GM21737 (cell line): ENCODE data around the gene EXOC3.

Source experiments
- ATAC-seq: cut with Tn5 transposase; IDR thresholded peaks from one replicate; pipeline ENCODE4 v1.9.1; 2021; ENCODE audit warnings: mild to moderate bottlenecking, moderate library complexity; ENCODE audit not compliant: unreplicated experiment

Gene EXOC3

DNA sequence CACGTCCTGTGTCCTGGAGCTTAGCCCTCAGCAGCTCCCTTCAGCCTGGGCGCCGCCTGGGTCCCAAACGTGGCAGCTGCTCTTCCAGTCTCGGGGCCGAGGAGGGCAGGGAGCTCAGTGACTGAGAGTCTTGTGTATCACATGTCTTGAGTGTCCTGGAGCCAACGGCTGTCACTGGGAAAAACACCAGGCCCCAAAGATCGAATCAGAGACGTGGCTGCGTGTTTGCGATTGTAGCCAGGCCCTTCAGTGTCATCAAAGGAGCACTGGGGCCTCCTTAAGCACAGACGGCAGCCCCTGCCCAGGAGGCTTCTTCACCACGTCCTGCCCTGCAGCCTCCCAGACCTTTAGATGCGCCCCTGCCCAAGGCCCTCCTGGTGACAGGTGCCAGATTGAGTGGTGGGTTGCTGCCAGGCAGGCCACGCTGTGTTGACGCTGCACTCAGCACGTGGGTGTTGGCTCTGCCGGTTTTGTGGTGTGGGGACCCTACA is 5.7 kb upstream of the EXOC3 start:
- ATAC-seq = no peak

DNA sequence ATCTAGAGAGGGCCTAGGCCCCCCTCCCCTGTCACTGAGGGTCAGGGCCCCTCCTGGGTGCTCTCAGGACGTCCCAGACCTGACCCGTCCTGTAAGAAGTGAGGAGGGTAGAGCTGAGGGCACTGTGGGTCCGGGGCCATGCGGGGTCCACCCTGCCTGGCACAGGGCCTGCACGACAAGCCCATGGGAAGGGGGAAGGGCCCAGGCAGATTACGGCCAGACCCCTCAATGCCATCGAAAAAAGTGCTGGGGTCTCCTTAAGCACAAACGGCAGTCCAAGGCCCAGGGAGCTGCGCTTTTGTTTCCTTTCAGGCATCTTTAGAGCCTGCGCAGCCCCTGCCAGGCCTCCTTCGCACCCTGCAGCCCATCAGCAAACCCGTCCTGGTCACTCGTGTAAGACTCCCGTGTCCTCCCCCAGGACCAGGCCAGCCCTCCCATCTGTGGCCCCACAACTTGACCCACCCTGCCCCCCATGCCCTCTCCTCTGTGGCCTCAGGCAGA is 4.4 kb upstream of the EXOC3 start:
- ATAC-seq = no peak

DNA sequence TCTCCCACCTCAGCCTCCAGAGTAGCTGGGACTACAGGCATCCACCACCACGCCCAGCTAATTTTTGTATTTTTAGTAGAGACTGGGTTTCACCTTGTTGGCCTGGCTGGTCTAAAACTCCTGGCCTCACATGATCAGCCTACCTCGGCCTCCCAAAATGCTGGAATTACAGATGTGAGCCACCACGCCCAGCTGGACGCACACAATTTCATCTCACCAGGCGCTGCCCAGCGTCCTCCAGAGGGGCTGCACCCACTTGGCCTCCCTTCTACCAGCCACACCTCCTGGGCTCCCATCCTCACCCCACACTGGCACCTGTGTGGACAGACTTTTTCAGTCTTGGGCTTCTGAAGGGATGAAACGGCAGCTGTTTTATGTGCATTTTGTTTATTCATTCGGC is 3.8 kb upstream of the EXOC3 start:
- ATAC-seq = no peak

DNA sequence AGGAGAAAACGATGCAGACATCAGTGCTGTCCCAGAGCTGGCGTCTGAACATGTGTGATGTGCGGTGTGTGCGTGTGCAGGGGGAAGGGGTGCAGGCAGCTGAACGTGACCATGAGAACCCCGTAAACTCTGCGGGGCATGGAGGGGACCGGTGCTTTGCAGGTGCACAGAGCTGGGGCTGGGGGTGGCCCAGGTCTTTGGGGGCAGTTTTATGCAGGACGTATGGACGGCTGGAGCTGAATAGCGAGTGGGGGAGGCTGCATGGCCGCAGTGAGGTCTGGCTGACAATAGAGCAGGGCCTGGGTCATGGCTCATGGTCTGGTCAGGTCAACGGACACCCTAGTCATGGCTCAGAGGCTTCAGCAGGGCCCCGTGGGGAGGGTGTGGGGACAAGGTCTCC is 3.3 kb upstream of the EXOC3 start:
- ATAC-seq = no peak

DNA sequence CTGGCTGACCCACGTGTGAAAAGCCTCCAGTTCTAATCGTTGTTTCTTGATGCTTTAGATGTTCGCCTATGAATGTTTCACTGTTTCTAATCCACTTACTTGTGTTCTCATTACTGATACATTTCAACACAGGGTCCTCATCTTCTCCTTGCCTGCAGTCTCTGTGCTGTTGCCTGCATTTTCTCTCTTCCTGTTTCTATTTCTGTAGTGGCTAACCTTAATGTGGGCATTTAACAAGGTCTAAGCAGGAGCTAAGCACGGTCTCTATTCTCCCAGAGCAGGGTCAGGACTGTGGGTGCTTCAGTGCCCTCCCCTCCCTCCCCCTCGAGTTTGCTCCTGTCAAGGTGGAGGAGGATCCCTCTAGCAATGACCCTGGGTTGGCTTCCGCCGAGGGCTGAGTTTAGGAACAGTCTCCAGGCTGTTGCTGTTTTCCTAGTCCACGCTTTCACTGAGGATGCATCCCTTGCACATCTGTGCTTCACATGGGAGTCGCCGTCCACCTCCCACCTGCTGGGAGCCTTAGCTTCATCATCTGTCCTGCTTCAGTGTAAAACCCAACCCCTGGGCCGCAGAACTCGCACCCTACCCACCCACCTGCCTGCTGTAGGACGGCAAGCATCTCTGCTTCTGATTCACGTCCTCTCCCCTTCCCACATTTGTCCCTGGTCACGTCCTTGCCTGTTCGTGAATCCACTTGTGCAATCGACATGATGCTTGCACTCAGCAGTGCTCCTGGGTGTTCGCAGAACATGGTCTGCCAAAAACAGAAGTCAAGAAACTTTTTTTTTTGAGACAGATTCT is 2.4 kb upstream of the EXOC3 start:
- ATAC-seq = no peak

DNA sequence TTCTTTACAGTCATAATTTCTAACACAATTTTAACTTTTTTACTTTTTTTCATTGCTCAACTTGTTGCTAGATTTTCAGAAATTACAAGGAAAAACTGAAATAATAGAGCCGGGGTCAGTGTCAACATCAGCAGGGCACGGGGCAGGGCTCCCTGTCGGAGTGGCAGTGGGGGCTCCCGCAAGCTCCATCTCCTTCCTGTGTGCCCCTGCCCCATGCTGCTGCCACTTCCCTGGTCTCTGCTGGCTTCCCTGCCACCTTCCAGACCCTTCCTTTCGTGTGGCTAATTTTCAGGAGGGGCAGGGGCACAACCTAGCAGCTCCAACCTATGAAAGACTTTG is 1.0 kb upstream of the EXOC3 start:
- no peak for ATAC-seq

DNA sequence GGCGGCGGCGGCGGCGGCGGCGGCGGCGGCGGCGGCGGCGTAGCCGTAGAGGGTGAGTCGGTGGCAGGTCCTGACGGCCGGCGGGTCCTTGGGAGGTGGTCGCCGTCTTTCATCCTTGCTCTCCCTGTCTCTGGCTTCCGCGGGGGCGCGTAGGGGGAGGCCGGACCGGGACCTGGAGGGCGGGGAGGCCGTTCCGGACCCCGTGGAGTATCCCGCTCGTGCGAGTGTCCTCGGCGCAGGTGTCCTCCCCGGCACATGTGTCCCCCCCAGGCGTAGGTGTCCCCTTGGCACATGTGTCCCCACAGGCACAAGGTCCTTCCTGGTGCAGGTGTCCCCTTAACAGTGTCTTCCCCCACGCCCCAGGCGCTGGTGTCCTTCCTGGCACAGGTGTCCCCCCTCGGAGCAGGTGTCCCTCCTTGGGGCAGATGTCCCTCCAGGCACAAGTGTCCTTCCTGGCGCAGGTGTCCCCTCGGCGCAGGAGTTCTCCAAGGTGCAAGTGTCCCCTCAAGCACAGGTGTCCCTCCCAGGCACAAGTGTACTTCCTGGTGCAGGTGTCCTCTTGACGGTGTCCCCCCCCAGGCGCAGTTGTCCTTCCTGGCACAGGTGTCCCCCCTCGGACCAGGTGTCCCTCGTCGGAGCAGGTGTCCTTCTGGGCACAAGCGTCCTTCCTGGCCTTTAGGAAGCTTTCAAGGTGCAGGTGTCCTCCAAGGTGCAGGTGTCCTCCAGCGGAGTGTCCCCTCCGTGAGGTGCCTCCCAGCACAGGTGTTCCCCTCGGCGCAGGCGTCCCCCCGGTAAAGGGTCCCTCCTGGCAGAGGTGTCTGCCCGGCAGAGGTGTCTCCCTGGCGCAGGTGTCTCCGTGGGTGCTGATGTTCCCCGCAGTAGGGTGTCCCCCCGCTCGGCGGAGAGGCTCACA is 519 bp downstream of the EXOC3 start:
- ATAC-seq = peak; percentile 15

DNA sequence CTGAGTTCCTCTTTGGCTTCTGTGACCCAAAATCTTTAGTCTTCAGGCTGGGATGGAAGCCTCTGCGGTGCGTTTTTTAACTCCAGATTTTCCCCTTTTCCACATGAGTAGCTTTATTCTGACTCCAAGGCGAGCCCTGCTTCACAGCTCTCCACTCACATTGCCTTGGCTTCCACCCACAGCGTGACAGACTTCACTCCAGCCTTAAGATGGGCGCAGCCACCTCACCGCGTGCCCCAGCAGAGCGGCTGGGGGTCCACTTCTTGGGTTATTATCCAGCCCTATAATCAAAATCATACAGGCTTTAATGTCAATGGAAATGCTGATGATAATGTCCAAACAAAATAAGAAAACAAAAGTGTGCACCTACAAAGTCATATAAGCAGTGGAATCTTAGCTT is 1.2 kb downstream of the EXOC3 start:
- no peak for ATAC-seq

DNA sequence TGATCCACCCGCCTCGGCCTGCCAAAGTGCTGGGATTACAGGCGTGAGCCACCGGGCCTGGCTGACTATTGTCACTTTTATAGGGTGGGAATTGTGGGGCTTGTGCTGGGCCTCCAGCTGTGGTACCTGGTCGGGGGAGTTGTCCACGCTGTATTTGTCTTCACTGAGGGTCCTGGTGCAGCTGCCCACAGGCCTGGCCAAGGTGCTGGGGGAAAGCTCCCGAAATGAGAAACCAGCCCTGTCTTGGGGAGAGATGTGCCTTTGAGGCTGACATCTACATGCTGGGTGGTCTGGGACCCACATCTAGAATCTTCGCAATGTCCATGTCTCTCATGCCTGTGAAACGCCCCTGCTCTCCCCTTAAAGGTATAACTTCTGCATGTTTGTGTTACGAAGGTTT is 2.6 kb downstream of the EXOC3 start:
- no peak for ATAC-seq

DNA sequence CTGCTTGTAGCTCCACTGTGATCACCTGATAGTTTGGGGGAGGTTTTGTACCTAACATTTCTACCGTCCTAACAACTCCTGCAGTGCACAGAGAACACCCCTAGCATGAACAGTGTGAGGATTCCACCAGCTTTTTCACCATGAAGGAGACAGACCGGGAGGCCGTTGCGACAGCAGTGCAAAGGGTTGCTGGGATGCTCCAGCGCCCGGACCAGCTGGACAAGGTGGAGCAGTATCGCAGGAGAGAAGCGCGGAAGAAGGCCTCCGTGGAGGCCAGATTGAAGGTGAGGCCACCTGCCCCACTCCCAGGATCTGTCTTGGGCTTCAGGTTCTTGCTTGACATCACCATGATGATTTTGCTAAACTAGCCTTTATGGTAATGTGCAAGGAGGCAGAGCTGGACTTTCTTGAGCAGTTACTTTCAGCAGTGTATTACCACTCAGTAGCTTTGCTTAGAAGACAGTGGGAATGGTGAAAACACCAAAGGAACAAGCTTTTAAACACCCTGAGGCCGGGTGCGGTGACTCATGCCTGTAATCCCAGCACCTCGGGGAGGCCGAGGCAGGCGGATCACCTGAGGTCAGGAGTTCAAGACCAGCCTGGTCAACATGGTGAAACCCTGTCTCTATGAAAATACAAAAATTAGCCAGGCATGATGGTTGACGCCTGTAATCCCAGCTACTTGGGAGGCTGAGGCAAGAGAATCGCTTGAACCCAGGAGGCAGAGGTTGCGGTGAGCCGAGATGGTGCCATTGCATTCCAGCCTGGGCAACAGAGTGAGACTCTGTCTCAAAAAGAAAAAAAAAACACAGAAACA is 3.3 kb downstream of the EXOC3 start:
- no peak for ATAC-seq

DNA sequence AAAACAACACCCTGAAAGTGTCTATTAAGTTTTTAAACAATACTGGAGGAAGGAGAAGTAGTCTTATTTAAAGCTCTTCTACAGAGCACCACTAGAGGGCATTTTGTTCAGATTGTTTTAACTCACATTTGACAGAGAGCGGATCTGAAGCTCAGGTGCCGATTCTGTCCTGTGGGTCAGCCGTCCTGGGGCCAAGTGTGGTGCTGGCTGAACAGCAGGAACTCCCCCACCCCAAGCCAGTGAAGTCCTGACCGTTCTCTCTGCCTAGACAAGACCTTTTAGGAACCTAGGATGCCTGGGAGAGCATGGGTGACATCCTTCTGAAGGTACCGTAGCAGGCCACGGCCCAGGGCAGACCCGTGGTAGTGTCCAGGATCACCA is 3.9 kb downstream of the EXOC3 start:
- no peak for ATAC-seq

DNA sequence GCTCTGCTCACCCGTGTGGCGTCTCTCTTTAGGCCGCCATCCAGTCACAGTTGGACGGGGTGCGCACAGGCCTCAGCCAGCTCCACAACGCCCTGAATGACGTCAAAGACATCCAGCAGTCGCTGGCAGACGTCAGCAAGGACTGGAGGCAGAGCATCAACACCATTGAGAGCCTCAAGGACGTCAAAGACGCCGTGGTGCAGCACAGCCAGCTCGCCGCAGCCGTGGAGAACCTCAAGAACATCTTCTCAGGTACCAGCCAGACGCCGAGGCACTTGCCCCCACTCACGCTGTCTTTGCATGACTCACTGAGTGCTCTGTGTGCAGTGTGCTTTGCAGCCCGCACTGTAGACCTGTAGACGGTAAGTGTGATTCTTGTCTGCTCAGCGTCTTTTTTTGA is 4.5 kb downstream of the EXOC3 start:
- ATAC-seq = no peak

DNA sequence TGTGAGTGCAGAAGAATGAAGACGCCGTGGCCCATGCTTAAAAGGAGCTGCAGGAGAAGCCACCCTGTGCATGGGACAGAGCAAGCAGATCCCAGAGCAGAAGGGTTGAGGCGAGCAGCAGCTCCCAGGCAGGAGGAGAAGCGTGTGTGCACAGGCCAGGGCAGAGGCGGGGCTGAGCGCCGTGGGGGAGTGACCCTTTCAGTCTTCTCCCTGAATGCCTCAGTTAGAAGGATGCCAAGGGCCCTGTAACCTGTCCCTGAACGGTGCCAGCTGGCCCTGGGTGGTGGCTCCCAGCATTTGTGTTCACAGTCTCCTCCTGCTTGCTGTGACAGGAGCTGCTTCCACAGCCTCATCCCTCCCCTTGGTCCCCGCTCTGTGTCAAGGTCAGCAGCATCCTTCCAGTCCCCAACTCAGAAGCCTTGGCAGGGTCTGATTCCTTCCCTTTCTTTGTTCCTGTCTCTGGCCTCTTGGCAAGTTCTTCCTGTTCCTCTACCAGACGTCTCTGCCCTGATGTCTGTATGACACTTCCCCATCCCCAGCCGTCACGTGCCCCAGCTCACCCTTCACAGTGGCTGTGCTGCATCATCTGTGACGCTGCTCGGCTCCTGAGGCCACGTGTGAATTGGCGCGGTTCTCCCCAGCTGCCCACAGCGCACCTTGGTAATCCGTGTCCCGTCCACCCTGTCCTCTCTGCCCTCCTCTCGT is 5.2 kb downstream of the EXOC3 start:
- ATAC-seq = no peak

DNA sequence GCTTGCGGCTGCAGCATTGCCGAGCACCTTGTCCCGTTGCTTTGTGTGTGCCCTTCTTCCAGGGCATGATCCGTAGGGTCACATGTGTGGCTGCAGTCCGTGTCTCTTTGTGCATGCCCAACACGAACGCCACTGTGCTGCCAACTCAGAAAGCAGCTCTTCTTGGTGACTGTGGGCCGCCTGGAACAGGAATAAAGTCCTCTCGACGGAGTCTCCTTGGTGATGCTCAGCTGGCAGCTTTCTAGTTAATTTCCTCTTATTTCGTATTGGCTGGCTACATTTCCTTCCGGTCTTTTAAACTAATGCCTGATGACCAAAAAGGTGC is 5.8 kb downstream of the EXOC3 start:
- no peak for ATAC-seq

DNA sequence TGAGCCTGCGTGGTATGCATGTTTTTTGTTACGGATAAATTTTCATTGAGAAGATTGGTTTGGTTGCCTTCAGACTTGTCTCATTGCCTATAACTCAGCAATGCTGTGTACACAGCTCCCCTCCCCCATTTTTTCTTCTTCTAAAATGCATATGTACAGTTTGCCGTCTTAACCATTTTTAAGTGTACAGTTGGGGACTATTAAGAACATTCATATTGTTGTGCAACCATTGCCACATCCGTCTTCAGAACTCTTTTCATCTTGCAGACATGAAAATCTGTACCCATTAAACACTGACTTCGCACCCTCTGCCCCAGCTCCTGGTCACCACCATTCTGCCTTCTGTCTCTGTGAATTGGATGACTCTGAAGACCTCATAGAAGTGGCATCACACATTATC is 6.2 kb downstream of the EXOC3 start:
- no peak for ATAC-seq

DNA sequence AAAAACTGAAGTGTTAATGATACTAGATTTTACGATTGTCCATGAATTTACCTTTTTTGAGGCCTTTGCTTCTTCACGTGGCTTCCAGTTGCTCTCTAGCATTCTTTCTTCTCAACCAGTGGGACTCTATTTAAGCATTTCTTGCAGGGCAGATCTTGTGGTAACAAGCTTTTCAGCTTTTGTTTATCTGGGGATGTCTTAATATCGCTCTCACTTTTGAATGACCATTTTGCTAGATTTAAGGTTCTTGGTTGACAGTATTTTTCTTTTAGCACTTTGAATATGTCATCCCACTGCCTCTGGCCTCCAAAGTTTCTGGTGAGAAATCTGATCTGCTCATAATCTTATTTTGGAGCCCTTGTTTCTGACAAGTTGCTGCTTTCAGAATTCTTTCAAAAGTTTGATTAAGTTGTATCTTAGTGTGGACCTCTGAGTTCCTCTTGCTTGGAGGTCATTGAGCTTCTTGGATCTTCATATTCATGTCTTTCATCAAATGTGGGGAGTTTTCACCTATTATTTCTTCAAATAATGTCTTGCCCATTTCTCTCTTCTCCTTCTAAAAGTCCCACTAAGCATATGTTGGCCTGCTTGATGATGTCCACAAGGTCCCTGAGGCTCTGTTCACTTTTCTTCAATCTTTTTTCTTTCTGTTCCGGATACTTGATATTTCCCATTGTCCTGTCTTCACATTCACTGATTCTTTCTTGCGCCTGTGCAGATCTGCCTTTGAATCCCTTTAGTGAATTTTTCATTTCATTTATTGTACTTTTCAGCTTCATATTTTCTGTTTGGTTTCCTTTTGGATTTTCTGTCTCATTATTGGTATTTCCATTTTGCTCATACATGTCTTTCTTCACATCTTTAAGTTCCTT is 8.8 kb downstream of the EXOC3 start:
- ATAC-seq = no peak

DNA sequence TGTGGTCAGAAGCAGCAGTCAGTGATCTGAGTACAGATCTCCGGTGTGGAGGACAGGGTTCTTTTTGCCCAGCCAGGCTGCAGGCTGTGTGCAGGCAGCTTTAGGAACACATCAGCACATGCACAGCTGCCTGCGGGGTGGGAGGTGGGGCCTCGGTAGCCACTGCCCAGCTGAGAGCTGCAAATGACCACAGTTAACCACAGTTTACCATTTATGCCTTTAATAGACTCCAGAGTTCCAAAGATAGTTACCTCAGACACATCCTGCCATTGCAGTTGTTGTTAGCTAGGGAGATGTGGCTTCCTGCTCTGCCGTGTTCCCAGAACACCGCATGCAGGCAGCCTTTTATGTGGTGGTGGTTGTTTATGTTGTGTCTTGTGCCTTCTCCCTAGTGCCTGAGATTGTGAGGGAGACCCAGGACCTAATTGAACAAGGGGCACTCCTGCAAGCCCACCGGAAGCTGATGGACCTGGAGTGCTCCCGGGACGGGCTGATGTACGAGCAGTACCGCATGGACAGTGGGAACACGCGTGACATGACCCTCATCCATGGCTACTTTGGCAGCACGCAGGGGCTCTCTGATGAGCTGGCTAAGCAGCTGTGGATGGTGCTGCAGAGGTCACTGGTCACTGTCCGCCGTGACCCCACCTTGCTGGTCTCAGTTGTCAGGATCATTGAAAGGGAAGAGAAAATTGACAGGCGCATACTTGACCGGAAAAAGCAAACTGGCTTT is 10.2 kb downstream of the EXOC3 start:
- no peak for ATAC-seq

DNA sequence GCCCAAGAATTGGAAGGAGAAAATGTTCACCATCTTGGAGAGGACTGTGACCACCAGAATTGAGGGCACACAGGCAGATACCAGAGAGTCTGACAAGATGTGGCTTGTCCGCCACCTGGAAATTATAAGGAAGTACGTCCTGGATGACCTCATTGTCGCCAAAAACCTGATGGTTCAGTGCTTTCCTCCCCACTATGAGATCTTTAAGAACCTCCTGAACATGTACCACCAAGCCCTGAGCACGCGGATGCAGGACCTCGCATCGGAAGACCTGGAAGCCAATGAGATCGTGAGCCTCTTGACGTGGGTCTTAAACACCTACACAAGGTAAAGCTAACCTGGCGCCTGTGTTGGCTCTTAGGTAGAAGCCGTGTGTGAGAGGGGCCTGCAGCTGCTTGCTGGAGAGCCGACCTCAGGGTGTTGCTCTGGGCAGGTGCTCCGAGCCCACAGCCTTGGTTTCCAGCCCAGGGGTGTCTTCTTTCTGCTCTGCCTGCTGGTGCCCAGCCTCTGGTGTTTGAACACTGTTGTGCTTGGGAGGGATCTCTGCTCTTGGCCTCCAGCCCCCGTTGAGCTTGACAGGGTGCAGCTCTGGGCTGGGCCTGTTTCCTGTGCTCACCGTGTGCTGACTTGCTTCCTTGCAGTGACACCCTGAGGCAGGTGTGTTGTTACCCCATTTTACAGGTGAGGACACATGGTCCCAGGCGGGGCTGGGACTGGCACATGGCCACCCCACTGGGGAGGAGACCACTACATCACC is 10.9 kb downstream of the EXOC3 start:
- ATAC-seq = no peak
